Lung (tissue), 12 donors: ENCODE measurements around the gene CRACDL. TPM values are rescaled to one million over a fixed set of nuclear protein-coding genes. Genes with fewer than 3 reads are reported as not detected.

Source experiments
- ATAC-seq: fragments of 200-7000 bp; cut with Tn5 transposase; one replicate; pipeline ENCODE4 v1.9.1; 2020; ENCODE audit warnings: moderate number of reproducible peaks; ENCODE audit not compliant: insufficient read depth, low FRiP score
- DNase-seq, 3 donors: peaks; one replicate each; pipeline ENCODE4 v3.0.0-alpha.2; 2013 to 2017
- H3K27ac ChIP-seq, 2 donors: one replicate each; pipeline ENCODE4 v1.5.1; 2013; ENCODE audit warnings: mild to moderate bottlenecking in 2 of 2, moderate library complexity in 2 of 2, control low read depth in 1 of 2, inconsistent platforms in 1 of 2, low read depth in 1 of 2, low read length in 1 of 2
- H3K27me3 ChIP-seq, 3 donors: one replicate each; pipeline ENCODE4 v1.5.1; 2013; ENCODE audit warnings: low read length in 2 of 3; ENCODE audit not compliant: control insufficient read depth in 3 of 3, insufficient read depth in 3 of 3
- H3K36me3 ChIP-seq, 4 donors: one replicate each; pipeline ENCODE4 v1.5.1; 2013; ENCODE audit warnings: low read length in 4 of 4, mild to moderate bottlenecking in 1 of 4, moderate library complexity in 1 of 4; ENCODE audit not compliant: control insufficient read depth in 4 of 4, insufficient read depth in 4 of 4
- H3K4me1 ChIP-seq, 5 donors: one replicate each; pipeline ENCODE4 v1.5.1; 2013; ENCODE audit warnings: low read length in 5 of 5, mild to moderate bottlenecking in 2 of 5, moderate library complexity in 1 of 5; ENCODE audit not compliant: control insufficient read depth in 5 of 5, insufficient read depth in 5 of 5
- H3K4me3 ChIP-seq: one replicate; pipeline ENCODE4 v1.5.1; 2013; ENCODE audit warnings: mild to moderate bottlenecking, control low read depth, moderate library complexity
- H3K9ac ChIP-seq, 2 donors: one replicate each; pipeline ENCODE4 v1.5.1; 2013; ENCODE audit warnings: low read length in 2 of 2, control low read depth in 1 of 2; ENCODE audit not compliant: insufficient read depth in 1 of 2
- H3K9me3 ChIP-seq, 4 donors: one replicate each; pipeline ENCODE4 v1.5.1; 2013; ENCODE audit warnings: low read length in 3 of 4, mild to moderate bottlenecking in 1 of 4, moderate library complexity in 1 of 4; ENCODE audit not compliant: control insufficient read depth in 4 of 4, insufficient read depth in 3 of 4
- CTCF ChIP-seq: IDR thresholded peaks from 2 replicates; pipeline ENCODE4 v1.5.1; 2012; ENCODE audit warnings: mild to moderate bottlenecking; ENCODE audit errors: control extremely low read depth, extremely low read depth
- WGBS, 2 donors: extraction: QIAGEN DNeasy Blood & Tissue Kit; methylation state at CpG; one replicate each; pipeline ENCODE4 v1.1.7; 2013; 5-methylcytosine and 5-hydroxymethylcytosine counted together
- polyA plus RNA-seq, 2 donors: library from polyadenylated mRNA; stranded (reverse); fragments of 200-250 nt; gene quantifications; one replicate each; pipeline ENCODE4 v1.2.1, GENCODE V29; 2013
- total RNA-seq, 2 donors: library from RNA; depleted of rRNA in 1 of 2; stranded (reverse); fragments of >200 nt in 1 of 2; gene quantifications; one replicate each; pipeline ENCODE4 v1.2.1, GENCODE V29; 2014 to 2021
- donor health status: control.
- donor health status: control.
- donor health status: Bipolar disorder and iron deficiency.
- donor health status: healthy.
- donor health status: DM: yes; HTN: yes; CAD: no.

The CRACDL gene
- total and polyA plus RNA-seq, 4 donors, result 8.9 to 28.3 (median 13.2) TPM

GRCh38 chr2:98761267-98761781 lies 174.7 kb downstream of the CRACDL start:
- DNase-seq, result peak in 2 of 3 donors; percentile 52 to 75

GRCh38 chr2:98759827-98760625 lies 176.0 kb downstream of the CRACDL start:
- no peak overlapping the region for H3K4me3 ChIP-seq
- no peak overlapping the region for H3K9ac ChIP-seq
- DNase-seq, result no peak
- H3K27ac ChIP-seq, result peak overlapping the region in 1 of 2 donors; percentile 55
- TF ChIP-seq CTCF, result no peak
- 55 to 69% methylated on average over 6 of the region's 6 CpGs for WGBS, 2 donors
- H3K4me1 ChIP-seq, result peaks cover 0 to 12% (median 4%) of the 10 kb centered on the region in 5 donors
- H3K9me3 ChIP-seq, result no peaks in the 10 kb centered on the region
- ATAC-seq, result no peak
- no peaks in the 10 kb centered on the region for H3K36me3 ChIP-seq
- peaks cover 0 to 14% (median 2%) of the 10 kb centered on the region in 3 donors for H3K27me3 ChIP-seq

More at GRCh38 chr2:98761267-98761781, 174.7 kb downstream of the CRACDL start:
- Histone ChIP-seq H3K9me3 (no peaks in the 10 kb centered on the region), H3K36me3 (no peaks in the 10 kb centered on the region), H3K9ac (peak overlapping the region in 1 of 2 donors; percentile 43), H3K4me1 (peaks cover 0 to 13% (median 4%) of the 10 kb centered on the region in 5 donors), H3K27ac (no peak overlapping the region), H3K4me3 (no peak overlapping the region), H3K27me3 (peaks cover 0 to 5% (median 0%) of the 10 kb centered on the region in 3 donors)
- TF ChIP-seq CTCF, result no peak
- WGBS, 2 donors, result 64 to 80% methylated on average over 9 of the region's 9 CpGs
- ATAC-seq, result no peak

- Histone ChIP-seq H3K9ac (no peak overlapping the region), H3K9me3 (no peaks in the 10 kb centered on the region), H3K36me3 (no peaks in the 10 kb centered on the region), H3K27ac (no peak overlapping the region), H3K27me3 (peaks cover 0 to 17% (median 9%) of the 10 kb centered on the region in 3 donors), H3K4me1 (peaks cover 0 to 10% (median 4%) of the 10 kb centered on the region in 5 donors), H3K4me3 (no peak overlapping the region)
- 32 to 62% methylated on average over 2 of the region's 2 CpGs for WGBS, 2 donors
- ATAC-seq, result no peak
- DNase-seq, result no peak
- no peak for TF ChIP-seq CTCF
Measured at GRCh38 chr2:98759338-98759737, 176.7 kb downstream of the CRACDL start.
